K562 (cell line): ENCODE data around the gene LSM12. TPM values are rescaled to one million over a fixed set of nuclear protein-coding genes. Genes with fewer than 3 reads are reported as not detected.
A peak's percentile ranks its signal among the peaks of the same experiment; 100 is the strongest.

Experiments used
- ARID1B ChIP-seq: fragments of 450-650 bp; IDR thresholded peaks from 2 replicates; pipeline ENCODE4 v1.6.1; 2016; ENCODE audit warnings: antibody characterized with exemption, mild to moderate bottlenecking, inconsistent platforms
- CEBPZ ChIP-seq: fragments of 150-350 bp; IDR thresholded peaks from 2 replicates; pipeline ENCODE4 v1.6.1; 2014; ENCODE audit warnings: low read depth, mild to moderate bottlenecking, low read length, borderline replicate concordance
- CLOCK ChIP-seq: fragments of 250-450 bp; sonication (Bioruptor Pico); IDR thresholded peaks from 2 replicates; pipeline ENCODE4 v1.4.0; 2020; ENCODE audit warnings: mild to moderate bottlenecking, moderate library complexity, borderline replicate concordance
- LCOR ChIP-seq: sonication (generic); formaldehyde crosslinking; IDR thresholded peaks from 2 replicates; pipeline ENCODE4 v1.8.0; 2022; ENCODE audit warnings: mild to moderate bottlenecking, missing genetic modification reagents
- MAFK ChIP-seq: IDR thresholded peaks from 2 replicates; pipeline ENCODE4 v1.6.1; 2011; ENCODE audit warnings: low read length, improper control_type of control experiment
- MITF ChIP-seq: IDR thresholded peaks from 2 replicates; pipeline ENCODE4 v1.6.1; 2014; ENCODE audit warnings: antibody characterized with exemption
- MTA3 ChIP-seq: fragments of 450-650 bp; formaldehyde crosslinking; IDR thresholded peaks from 2 replicates; pipeline ENCODE4 v1.6.1; 2017; ENCODE audit warnings: mild to moderate bottlenecking, borderline replicate concordance
- NCOA2 ChIP-seq, 2 experiments: fragments of 450-650 bp; IDR thresholded peaks; 2 replicates each; pipeline ENCODE4 v1.6.1; 2018; ENCODE audit warnings: mild to moderate bottlenecking in 2 of 2, moderate library complexity in 1 of 2; ENCODE audit not compliant: partially characterized antibody in 2 of 2
- NR3C1 ChIP-seq: sonication (generic); formaldehyde crosslinking; IDR thresholded peaks from 2 replicates; pipeline ENCODE4 v1.8.1; 2022; ENCODE audit warnings: missing genetic modification reagents
- PRPF4 ChIP-seq: fragments of 200-400 bp; formaldehyde crosslinking; IDR thresholded peaks from one replicate; pipeline ENCODE4 v1.6.1; 2017; ENCODE audit warnings: low read length, low read depth, mild to moderate bottlenecking; ENCODE audit not compliant: insufficient read depth, poor library complexity, severe bottlenecking
- SNRNP70 ChIP-seq: fragments of 200-400 bp; formaldehyde crosslinking; optimal IDR thresholded peaks from 2 replicates; pipeline ENCODE3; 2017; ENCODE audit warnings: low read depth, low read length
- TEAD4 ChIP-seq, 2 experiments: sonication (generic) in 1 of 2; formaldehyde crosslinking in 1 of 2; IDR thresholded peaks; 2 replicates each; pipeline versions ENCODE4 v1.6.1 to v1.8.0; 2012 to 2022; ENCODE audit warnings: borderline replicate concordance in 1 of 2, inconsistent platforms in 1 of 2, low read length in 1 of 2, mild to moderate bottlenecking in 1 of 2, missing genetic modification reagents in 1 of 2
- XRCC5 ChIP-seq: fragments of 200-400 bp; formaldehyde crosslinking; IDR thresholded peaks from 2 replicates; pipeline ENCODE4 v1.6.1; 2017; ENCODE audit warnings: low read depth, mild to moderate bottlenecking, low read length
- ZKSCAN3 ChIP-seq: fragments of 250-450 bp; sonication (Bioruptor Pico); IDR thresholded peaks from 2 replicates; pipeline ENCODE4 v1.4.0; 2020
- ZNF445 ChIP-seq: fragments of 250-450 bp; sonication (Bioruptor Pico); IDR thresholded peaks from 2 replicates; pipeline ENCODE4 v1.4.0; 2020; ENCODE audit warnings: low read depth, mild to moderate bottlenecking, moderate library complexity
- ZNF518B ChIP-seq: fragments of 250-450 bp; sonication (Bioruptor Pico); IDR thresholded peaks from 2 replicates; pipeline ENCODE4 v1.5.0; 2021; ENCODE audit warnings: mild to moderate bottlenecking, moderate library complexity
- polyA plus RNA-seq, 8 experiments: library from polyadenylated mRNA; depleted of rRNA in 4 of 8; stranded (reverse) in 5 of 8; unstranded in 3 of 8; fragments of >200 nt; fragmentation: Nextera tagmentation in 2 of 8; fragmentation: Illumina TruSeq in 1 of 8; extraction: Ambion mirVana in 2 of 8; extraction: Trizol in 1 of 8; gene quantifications; 2 replicates each; pipeline versions ENCODE4 v1.2.1 to v1.2.3, GENCODE V29; 2011 to 2014; ENCODE audit warnings: inconsistent platforms in 1 of 8, missing spikeins in 1 of 8
- total RNA-seq, 7 experiments: library from RNA; depleted of rRNA in 6 of 7; stranded (reverse); fragments of >200 nt in 6 of 7; fragmentation: Illumina TruSeq in 2 of 7; extraction: Trizol in 2 of 7; gene quantifications; 2 replicates each; pipeline versions ENCODE4 v1.2.1 to v1.2.3, GENCODE V29; 2011 to 2021; ENCODE audit warnings: low replicate concordance in 1 of 7

Gene LSM12
- total and polyA plus RNA-seq, 9 of the 15 experiments (the other 6 are each of a cell fraction or from before 2014, with no cell fraction given): 53.0 to 258 (median 89.3) TPM

- no peak for TF ChIP-seq CLOCK (CRISPR knock-in tag)
- no peak for TF ChIP-seq SNRNP70
- no peak for TF ChIP-seq TEAD4 (IDR thresholded peaks at IDR 0.05; ENCODE audit: low read length)
- TF ChIP-seq TEAD4 (CRISPR knock-in tag; IDR thresholded peaks at IDR 0.05; ENCODE audit: borderline replicate concordance): no peak
- TF ChIP-seq ZNF445 (CRISPR knock-in tag): no peak
- TF ChIP-seq CEBPZ: no peak
- TF ChIP-seq MAFK: no peak
- no peak for TF ChIP-seq ZKSCAN3 (CRISPR knock-in tag)
- TF ChIP-seq XRCC5: no peak
- peak; percentile 84 for TF ChIP-seq MTA3
- no peak for TF ChIP-seq MITF
- TF ChIP-seq ARID1B: no peak
- 0 out of 2 replicates have a peak, but pooled peaks have one; percentile 19 for TF ChIP-seq LCOR (CRISPR knock-in tag)
- TF ChIP-seq NCOA2 (IDR thresholded peaks at IDR 0.05; ENCODE audit: partially characterized antibody in 2 of 2): no peak
- TF ChIP-seq PRPF4: no peak
- TF ChIP-seq ZNF518B (CRISPR knock-in tag): no peak
- TF ChIP-seq NR3C1 (CRISPR knock-in tag): no peak
These were observed at the start of gene LSM12 (continued) for GRCh38 chr17:44066204-44066930.
